Uterus (tissue), 4 donors: ENCODE results near the gene TBX10. TPM values are rescaled to one million over a fixed set of nuclear protein-coding genes. Genes with fewer than 3 reads are reported as not detected.
"Not testable (repeated sequence)": the region's sequence is repeated elsewhere in the genome, so short reads cannot be mapped to it uniquely, and the experiment has no call there.

Experiments
- DNase-seq, 2 donors: peaks; one replicate each; pipeline ENCODE4 v3.0.0-alpha.2; 2019 to 2020
- H3K27ac ChIP-seq, 2 donors: fragments of 200-600 bp; sonication (generic); 1 replicate in 1 of 2; 2 replicates in 1 of 2; pipeline ENCODE4 v1.5.1; 2016 to 2018
- H3K27me3 ChIP-seq, 2 donors: fragments of 200-600 bp; sonication (generic); one replicate each; pipeline ENCODE4 v1.5.1; 2018 to 2019; ENCODE audit warnings: control low read depth in 1 of 2
- H3K36me3 ChIP-seq, 2 donors: fragments of 200-600 bp; sonication (generic); one replicate each; pipeline ENCODE4 v1.5.1; 2019; ENCODE audit warnings: control low read depth in 1 of 2
- H3K4me1 ChIP-seq, 2 donors: fragments of 200-600 bp; sonication (generic); one replicate each; pipeline ENCODE4 v1.5.1; 2018 to 2019; ENCODE audit warnings: control low read depth in 1 of 2
- H3K4me3 ChIP-seq, 2 donors: fragments of 200-600 bp; sonication (generic); 1 replicate in 1 of 2; 2 replicates in 1 of 2; pipeline ENCODE4 v1.5.1; 2018 to 2019; ENCODE audit warnings: mild to moderate bottlenecking in 1 of 2
- H3K9me3 ChIP-seq, 2 donors: fragments of 200-600 bp; sonication (generic); one replicate each; pipeline ENCODE4 v1.5.1; 2019; ENCODE audit warnings: control low read depth in 1 of 2
- POLR2A ChIP-seq, 2 donors: fragments of 450-650 bp; IDR thresholded peaks; one replicate each; pipeline ENCODE4 v1.6.1; 2016; ENCODE audit warnings: antibody characterized with exemption in 2 of 2, mild to moderate bottlenecking in 1 of 2, moderate library complexity in 1 of 2
- intact Hi-C: fragments of 100-400 bp; cut with DNase I; formaldehyde crosslinking; loops from one replicate; pipeline ENCODE4 v1.15.1; 2023; ENCODE audit warnings: low total_unique reads
- total RNA-seq, 4 donors: library from RNA; depleted of rRNA in 3 of 4; stranded (reverse); fragments of >200 nt in 3 of 4; gene quantifications; one replicate each; pipeline versions ENCODE4 v1.1.0 to v1.2.4, GENCODE V29; 2014 to 2023
- TF ChIP-seq, protein P1 (sequence below), 4 experiments: fragments of 200-600 bp in 2 of 4; fragments of 450-650 bp in 2 of 4; sonication (generic) in 2 of 4; IDR thresholded peaks; one replicate each; pipeline ENCODE4 v1.5.1; 2016 to 2019; ENCODE audit warnings: antibody characterized with exemption in 4 of 4, mild to moderate bottlenecking in 2 of 4, moderate library complexity in 1 of 4
- donor health status: DM: yes; HTN: yes; CAD: no.

TBX10 gene
- not detected for total RNA-seq

DNA sequence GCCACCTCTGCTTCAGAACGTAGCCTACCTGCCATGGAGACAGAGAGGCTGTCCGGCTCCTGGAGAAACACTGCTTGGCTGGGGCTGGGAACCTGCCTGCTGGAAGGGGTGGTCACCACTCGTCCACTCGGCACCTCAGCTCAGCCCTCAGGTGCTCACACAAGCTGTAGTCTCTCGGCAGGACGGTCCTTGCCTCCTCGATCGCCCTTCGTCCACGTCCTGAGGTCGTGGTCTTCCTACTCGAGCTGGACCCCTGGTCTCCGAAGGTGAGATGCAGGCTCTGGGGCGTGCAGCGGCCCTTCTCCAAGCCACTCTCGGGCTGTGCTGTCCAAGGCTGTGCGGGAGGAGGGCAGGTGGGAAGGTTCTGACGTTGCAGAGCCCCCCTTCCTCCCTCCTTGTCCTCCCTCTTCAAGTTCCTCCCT, at the start of gene TBX10:
TBX10 (minus strand) TSS at position 326 of the 422 bp plus-strand sequence; CDS start at position 35, 291 bp downstream.
- intact Hi-C loops, result no loop called here
- no peak for DNase-seq
- no peaks in the 10 kb centered on the region for H3K36me3 ChIP-seq
- no peak for TF ChIP-seq POLR2A (IDR thresholded peaks at IDR 0.05)
- TF ChIP-seq, protein P1, sequence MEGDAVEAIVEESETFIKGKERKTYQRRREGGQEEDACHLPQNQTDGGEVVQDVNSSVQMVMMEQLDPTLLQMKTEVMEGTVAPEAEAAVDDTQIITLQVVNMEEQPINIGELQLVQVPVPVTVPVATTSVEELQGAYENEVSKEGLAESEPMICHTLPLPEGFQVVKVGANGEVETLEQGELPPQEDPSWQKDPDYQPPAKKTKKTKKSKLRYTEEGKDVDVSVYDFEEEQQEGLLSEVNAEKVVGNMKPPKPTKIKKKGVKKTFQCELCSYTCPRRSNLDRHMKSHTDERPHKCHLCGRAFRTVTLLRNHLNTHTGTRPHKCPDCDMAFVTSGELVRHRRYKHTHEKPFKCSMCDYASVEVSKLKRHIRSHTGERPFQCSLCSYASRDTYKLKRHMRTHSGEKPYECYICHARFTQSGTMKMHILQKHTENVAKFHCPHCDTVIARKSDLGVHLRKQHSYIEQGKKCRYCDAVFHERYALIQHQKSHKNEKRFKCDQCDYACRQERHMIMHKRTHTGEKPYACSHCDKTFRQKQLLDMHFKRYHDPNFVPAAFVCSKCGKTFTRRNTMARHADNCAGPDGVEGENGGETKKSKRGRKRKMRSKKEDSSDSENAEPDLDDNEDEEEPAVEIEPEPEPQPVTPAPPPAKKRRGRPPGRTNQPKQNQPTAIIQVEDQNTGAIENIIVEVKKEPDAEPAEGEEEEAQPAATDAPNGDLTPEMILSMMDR (IDR thresholded peaks at IDR 0.05), result no peak
- no peak within 1 kb of the TSS for H3K4me3 ChIP-seq
- H3K27me3 ChIP-seq, result no peaks in the 10 kb centered on the region
- no peak within 1 kb of the TSS for H3K27ac ChIP-seq
- H3K4me1 ChIP-seq, result no peaks in the 10 kb centered on the region
- H3K9me3 ChIP-seq, result no peaks in the 10 kb centered on the region

DNA sequence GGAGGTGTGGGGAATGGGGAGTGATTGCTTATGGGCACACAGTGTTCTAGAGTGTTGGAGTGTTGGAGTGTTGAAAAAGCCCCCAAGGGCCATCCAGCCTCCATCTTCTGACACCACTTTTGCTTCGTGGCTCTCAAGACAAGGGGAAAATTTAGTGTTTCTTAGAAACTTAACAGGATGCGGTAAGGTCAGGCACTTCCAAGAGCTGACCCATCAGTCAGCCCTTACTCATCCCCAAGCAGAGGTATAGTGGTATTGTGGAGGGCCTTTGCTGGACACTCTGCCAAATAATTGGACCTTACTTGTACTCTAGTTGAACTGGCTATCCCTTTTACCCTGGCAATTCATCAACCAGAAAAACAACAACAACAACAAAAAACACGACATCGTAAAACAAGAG, 49.6 kb upstream of the TBX10 start:
- Histone ChIP-seq H3K27ac (no peak overlapping the region), H3K27me3 (no peaks in the 10 kb centered on the region), H3K4me1 (no peaks in the 10 kb centered on the region), H3K36me3 (no peaks in the 10 kb centered on the region), H3K4me3 (no peak overlapping the region), H3K9me3 (no peaks in the 10 kb centered on the region)
- TF ChIP-seq, protein P1 (IDR thresholded peaks at IDR 0.05), result no peak
- no peak for TF ChIP-seq POLR2A (IDR thresholded peaks at IDR 0.05)
- intact Hi-C loops, result no loop called here
- no peak for DNase-seq

DNA sequence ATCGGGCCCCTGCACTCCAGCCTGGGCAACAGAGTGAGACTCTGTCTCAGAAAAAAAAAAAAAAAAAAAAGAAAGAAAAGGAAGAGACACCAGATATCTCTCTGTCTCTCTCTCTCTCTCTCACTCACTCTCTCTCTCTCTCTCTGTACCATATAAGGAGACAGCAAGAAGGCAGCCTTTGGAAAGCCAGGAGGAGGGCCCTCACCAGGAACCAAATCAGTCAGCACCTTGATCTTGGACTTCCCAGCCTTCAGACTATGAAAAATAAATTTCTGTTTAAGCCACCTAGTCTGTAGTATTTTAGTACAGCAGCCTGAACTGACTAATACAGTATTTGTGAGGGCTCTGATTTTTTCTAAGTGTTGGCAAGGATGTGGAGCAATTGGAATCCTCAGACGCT, 48.4 kb upstream of the TBX10 start:
- DNase-seq, result no peak
- Histone ChIP-seq H3K9me3 (no peaks in the 10 kb centered on the region), H3K4me3 (no peak overlapping the region), H3K4me1 (no peaks in the 10 kb centered on the region), H3K36me3 (no peaks in the 10 kb centered on the region), H3K27me3 (no peaks in the 10 kb centered on the region), H3K27ac (no peak overlapping the region)
- intact Hi-C loops, result no loop called here
- TF ChIP-seq, protein P1 (IDR thresholded peaks at IDR 0.05), result no peak
- TF ChIP-seq POLR2A (IDR thresholded peaks at IDR 0.05), result no peak

DNA sequence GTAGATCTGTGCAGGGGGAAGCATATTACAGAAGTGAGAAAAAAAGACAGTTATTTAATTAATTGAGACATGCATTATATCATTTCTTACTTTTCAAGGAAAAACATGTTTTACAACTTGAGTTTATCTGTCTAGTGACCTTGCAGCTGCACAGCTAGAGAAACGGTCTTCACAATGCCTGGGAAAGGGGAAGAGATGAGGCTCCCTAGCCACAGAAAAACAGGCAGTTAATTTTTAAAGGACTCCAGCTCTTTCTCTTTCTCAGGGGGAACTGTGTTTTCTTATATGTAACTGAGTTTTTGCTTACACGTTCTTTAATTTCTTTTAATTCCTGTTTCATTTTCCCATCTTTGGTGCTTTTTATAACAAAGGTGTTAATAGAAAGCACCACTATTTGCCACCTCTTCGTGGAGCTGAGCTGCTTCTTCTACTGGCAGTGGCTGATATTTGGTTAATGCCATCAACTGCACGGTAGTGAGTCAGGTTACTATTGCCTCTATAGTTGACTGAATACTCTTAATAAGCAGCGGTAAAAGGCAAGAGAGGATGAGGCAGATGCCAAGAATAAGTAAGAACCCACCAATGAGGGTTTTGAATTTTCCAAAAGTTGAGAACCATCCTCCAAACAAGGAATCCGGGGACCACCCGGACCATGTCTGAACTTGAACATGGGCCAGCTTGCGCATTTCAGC, 46.2 kb upstream of the TBX10 start:
- H3K4me3 ChIP-seq, intact Hi-C loops, H3K4me1 ChIP-seq, H3K27ac ChIP-seq, H3K27me3 ChIP-seq, DNase-seq, H3K9me3 ChIP-seq, H3K36me3 ChIP-seq: not testable (repeated sequence)

DNA sequence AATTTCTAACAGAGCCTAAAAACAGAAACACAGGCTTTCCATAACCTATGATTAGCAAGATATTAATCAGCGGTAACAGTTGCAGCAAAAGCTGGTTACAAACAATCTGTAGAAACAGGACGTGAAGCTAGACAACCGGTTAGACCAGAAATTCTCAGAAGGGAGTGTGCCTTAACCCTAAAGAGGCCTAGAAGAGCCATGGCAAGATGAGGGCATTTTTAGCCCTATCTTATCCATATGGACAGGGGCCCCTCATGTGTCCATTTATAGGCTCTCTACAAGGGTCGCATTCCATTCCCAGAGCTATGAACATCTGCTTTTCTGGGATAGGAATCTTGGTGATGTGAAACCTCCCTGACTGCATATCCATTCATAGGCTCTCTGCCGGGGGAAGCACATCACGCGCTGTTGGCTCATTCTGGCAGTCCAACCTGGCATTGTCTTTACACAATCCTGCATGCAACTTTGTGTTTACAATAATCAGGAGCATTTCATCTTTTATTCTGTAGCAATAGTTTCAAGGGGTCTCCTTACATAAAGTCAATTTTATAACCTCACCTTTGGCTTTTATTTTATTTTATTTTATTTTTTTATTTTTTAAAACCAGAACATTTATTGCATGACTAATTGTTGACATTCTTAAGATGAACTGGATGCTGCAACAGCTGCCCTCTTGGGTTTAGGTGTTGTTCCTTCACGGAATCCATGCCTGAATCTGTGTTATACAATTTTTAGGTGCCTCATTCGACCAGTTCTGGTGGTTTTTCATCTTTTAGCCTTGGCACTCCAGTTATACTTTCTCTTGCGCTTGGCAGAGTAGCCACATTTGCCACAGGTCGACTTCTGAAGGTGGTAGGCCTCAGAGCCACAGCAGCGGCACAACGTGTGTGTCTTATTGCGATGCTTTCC, 42.8 kb upstream of the TBX10 start:
- H3K4me1 ChIP-seq, DNase-seq, H3K36me3 ChIP-seq, H3K27me3 ChIP-seq, H3K9me3 ChIP-seq, H3K27ac ChIP-seq, intact Hi-C loops, H3K4me3 ChIP-seq: not testable (repeated sequence)
